HG02938 (cell line): ENCODE data around the gene GJA3.

Experiments used
- ATAC-seq: cut with Tn5 transposase; IDR thresholded peaks from one replicate; pipeline ENCODE4 v1.9.1; 2021; ENCODE audit warnings: mild to moderate bottlenecking, moderate library complexity; ENCODE audit not compliant: unreplicated experiment

Gene GJA3

DNA sequence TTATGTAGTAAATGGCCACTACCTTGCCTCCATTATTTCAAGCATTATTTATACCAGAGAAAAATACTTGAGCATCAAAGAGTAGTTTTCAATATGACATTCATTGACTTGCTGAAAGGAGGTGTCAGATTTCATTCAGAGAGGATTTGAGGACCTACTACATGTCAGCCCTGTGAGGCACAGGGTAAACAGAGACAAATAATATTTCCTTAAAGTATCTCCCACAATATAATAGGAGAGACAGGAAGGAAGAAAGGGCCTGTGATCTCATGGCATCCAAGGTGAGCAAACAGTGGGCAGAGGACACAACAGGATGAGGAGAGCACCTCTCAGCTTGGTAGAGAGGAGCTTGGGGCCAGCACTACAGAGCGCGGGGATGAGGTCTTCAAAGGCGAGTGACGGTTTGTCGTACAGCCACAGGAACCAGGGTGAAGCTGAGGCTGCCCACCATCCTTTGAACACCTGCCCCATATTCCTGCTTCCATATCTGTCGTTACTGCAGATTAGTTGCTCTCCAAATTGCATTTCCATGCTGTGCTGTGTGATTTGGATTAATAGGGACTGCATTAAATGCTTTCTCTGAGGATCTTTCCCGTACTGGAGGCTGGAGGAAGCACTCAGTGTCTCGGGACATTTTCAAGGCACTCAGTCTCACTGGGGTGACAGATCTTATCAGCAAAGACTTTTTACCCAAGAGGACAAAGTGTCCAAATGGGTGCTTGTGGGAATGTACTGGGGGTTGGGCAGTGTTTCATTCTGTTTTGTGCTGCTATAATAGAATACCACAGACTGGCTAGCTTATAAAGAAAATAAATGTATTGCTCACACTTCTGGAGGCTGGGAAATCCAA lies 59.2 kb downstream of the GJA3 start:
- no peak for ATAC-seq

DNA sequence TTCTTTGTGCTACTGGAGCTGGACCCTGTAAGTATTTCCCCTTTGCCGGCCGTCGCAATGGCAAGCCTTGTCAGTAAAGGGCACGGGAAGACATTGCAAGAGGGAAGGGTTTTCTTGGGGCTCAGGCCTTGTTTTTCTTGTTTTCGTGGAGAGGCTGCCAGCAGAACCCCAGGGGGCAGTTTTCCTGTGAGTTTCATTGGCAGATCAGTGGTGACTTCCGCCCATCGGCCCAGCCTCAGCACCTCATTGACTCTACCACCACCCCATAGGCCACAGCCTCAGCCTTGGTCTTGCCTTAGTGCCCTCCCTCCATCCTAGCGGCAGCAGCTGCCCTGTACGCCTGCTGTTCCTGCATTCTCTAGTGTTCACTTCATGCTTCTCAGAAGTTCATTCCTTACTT lies 61.5 kb downstream of the GJA3 start:
- ATAC-seq: no peak

DNA sequence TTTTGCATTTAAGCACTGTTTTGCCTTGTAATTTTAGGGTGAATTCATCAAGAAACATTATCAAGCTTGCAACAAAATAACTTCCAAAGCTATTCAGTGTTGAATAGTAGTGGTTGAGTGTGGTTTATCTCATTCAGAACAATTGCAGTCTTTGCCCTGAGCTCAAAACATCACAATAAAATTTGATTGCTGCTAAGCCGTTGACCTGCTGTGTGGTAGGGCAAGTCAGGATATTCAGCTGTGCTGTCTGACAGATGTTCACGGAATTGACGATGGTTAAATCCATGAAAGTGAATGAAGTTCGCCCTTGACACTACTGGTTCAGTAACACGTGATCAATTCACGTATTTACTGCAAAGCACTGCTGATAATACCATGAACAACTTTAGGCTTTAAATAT lies 66.9 kb downstream of the GJA3 start:
- ATAC-seq: no peak

DNA sequence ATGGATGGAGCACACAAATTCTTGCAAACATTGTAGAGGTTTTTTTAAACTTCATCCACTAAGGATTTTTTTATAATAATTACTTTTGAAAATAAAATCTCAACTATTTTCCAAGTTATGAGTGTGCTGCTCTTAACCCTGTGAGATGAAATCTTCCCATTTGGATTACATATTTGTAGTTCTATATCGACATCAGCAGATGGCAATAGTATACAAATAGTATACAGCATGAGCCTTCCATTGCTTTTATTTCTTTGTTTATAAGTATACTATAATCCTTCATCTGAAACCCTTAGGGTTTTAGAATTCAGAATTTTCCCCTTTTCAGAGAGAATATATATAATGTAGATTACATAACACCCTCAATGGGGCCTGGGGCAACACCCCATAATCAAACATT lies 70.5 kb downstream of the GJA3 start:
- ATAC-seq: no peak
